Measurements from ENCODE around the gene TTC21A.

GRCh38 chr3:39109086-39109485 is 1.6 kb downstream of the TTC21A start:
- TF ChIP-seq EZH2phosphoT487 (IDR thresholded peaks at IDR 0.05; ENCODE audit: unreplicated experiment), result no peak
- no peak for TF ChIP-seq CTCF (conservative IDR thresholded peaks at IDR 0.05; ENCODE audit: low read depth in 2 of 2)
- TF ChIP-seq NANOG (IDR thresholded peaks at IDR 0.05; ENCODE audit: borderline replicate concordance), result no peak
- TF ChIP-seq EZH2 (IDR thresholded peaks at IDR 0.05; ENCODE audit: low read depth, unreplicated experiment), result no peak
- TF ChIP-seq CREB1 (CRISPR knock-in tag; IDR thresholded peaks at IDR 0.05; ENCODE audit: low read depth), result no peak
- no peak for TF ChIP-seq POLR2AphosphoS5 (IDR thresholded peaks at IDR 0.05; ENCODE audit: low read depth)
- TF ChIP-seq JUNB (IDR thresholded peaks at IDR 0.05; ENCODE audit: unreplicated experiment), result no peak
- TF ChIP-seq STAT1 (IDR thresholded peaks at IDR 0.05; ENCODE audit: unreplicated experiment), result no peak
- TF ChIP-seq REST (IDR thresholded peaks at IDR 0.05; ENCODE audit: unreplicated experiment), result no peak
- no peak for TF ChIP-seq ETS1 (IDR thresholded peaks at IDR 0.05)
- TF ChIP-seq ZNF331 (CRISPR knock-in tag; IDR thresholded peaks at IDR 0.05; ENCODE audit: low read depth), result no peak
- no peak for TF ChIP-seq ZNF114 (CRISPR knock-in tag; IDR thresholded peaks at IDR 0.05)

All from GM23338 (cell line).